Camera-type eye (tissue), 1 donor: ENCODE measurements around the gene SOX3. TPM values are rescaled to one million over a fixed set of nuclear protein-coding genes. Genes with fewer than 3 reads are reported as not detected.

ENCODE experiments used
- total RNA-seq: library from RNA; depleted of rRNA; stranded (reverse); fragments of >200 nt; gene quantifications from one replicate; pipeline ENCODE4 v1.2.3, GENCODE V29; 2014

SOX3 gene
- 2.1 TPM for total RNA-seq

GRCh38 chrX:140504371-140505324 is at the start of gene SOX3:
SOX3 (minus strand) TSS chrX:140505069; CDS start chrX:140505060, 9 bp downstream.

Other genes starting within 250 kb of the SOX3 start
- 131 TPM for gene LINC00632, start 204.7 kb upstream of the SOX3 start, total RNA-seq